AG09309 (cell line): ENCODE measurements around the gene ZNF662.

Source experiments
- DNase-seq: peaks from one replicate; pipeline ENCODE4 v3.0.0-alpha.2; 2010; ENCODE audit warnings: low read depth
- H3K4me3 ChIP-seq: 2 replicates; pipeline ENCODE4 v1.5.1; 2011; ENCODE audit warnings: mild to moderate bottlenecking, low read depth, low read length, moderate library complexity; ENCODE audit not compliant: control insufficient read depth
- CTCF ChIP-seq: IDR thresholded peaks from 2 replicates; pipeline ENCODE4 v1.5.1; 2011; ENCODE audit warnings: mild to moderate bottlenecking, low read depth, low read length, inconsistent platforms; ENCODE audit not compliant: insufficient read depth, control insufficient read depth; ENCODE audit errors: missing control alignments

The ZNF662 gene

DNA sequence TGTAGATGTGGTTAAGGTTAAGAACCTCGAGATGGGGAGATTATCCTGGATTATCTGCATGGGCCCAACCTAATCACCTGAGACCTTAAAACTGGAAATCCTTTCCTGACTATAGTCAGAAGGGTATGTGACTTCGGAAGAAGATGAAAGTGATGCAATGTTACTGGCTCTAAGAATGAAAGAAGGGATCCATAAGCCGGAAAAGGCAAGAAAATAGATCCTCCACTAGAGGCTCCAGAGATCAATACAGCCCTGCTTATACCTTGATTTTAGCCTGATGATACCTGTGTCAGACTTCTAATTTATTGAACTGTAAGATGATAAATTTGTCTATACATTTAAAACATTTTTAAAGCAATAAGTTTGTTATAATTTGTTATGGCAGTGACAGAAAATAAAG, 51.6 kb downstream of the ZNF662 start:
- no peak overlapping the region for H3K4me3 ChIP-seq
- DNase-seq: no peak
- TF ChIP-seq CTCF: peak; percentile 1

DNA sequence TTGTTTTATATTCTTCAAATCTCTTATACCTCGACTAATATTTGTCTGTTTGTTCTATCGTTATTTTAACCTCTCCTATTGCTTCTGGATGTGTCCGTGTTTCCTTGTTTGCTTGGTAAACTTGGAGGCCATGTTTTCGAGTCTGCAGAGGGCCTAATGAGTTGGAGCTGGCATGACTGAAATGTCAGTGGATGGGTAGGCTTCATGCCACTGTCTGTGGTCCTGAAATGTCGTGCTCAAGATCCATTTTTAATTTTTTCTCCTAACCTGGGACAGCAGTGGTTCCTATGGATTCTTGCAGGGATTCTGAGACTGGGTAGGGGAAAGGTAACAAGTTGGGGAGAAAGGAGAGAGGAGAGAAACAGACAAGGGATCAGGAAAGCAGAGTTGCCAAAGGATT, 54.3 kb downstream of the ZNF662 start:
- no peak overlapping the region for H3K4me3 ChIP-seq
- TF ChIP-seq CTCF: no peak
- DNase-seq: no peak

- TF ChIP-seq CTCF: no peak
- no peak for DNase-seq
- no peak overlapping the region for H3K4me3 ChIP-seq
Observed at GRCh38 chr3:42960786-42961185, 54.8 kb downstream of the ZNF662 start.

DNA sequence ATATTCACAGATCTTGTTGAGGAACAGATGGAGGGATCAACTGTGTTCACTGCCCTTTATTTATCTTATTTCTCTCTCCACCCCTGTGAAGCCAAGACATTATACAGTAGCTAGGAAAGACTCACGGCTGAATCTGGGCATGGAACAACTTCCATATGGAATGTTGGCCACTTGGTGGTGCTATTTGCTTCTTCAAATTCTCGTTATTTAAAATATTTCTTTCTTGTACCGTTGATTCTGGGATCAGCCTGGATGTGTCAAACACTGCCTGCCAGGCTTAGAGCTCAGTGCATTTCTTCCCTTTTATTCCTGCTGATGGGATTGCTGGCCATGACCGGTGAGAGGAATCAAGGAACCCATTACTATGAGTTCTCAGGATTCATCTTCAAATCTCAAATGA, 55.7 kb downstream of the ZNF662 start:
- no peak overlapping the region for H3K4me3 ChIP-seq
- peak; percentile 14 for DNase-seq
- peak; percentile 61 for TF ChIP-seq CTCF

GRCh38 chr3:42963269-42963668, 57.3 kb downstream of the ZNF662 start:
- TF ChIP-seq CTCF: no peak
- no peak overlapping the region for H3K4me3 ChIP-seq
- no peak for DNase-seq

GRCh38 chr3:42964266-42964665, 58.3 kb downstream of the ZNF662 start:
- no peak for TF ChIP-seq CTCF
- H3K4me3 ChIP-seq: no peak overlapping the region
- no peak for DNase-seq
